DMS53 treated with DMSO at 0.1 percent for 48 hours (cell line): ENCODE results near the gene ZDHHC4.
A peak's percentile ranks its signal among the peaks of the same experiment; 100 is the strongest.

Experiments used
- DNase-seq: peaks from one replicate; lab custom pipeline; 2025; ENCODE audit not compliant: unreplicated experiment; lab: John Stamatoyannopoulos, UW

Gene ZDHHC4

GRCh38 chr7:6577369-6578113 lies at the start of gene ZDHHC4:
ZDHHC4 (plus strand) TSS chr7:6577454; CDS start chr7:6580562, 3,108 bp downstream.
- DNase-seq, result peak; percentile 75

- DNase-seq, result no peak
These were observed 48.7 kb upstream of the ZDHHC4 start for GRCh38 chr7:6528401-6529130.

DNA sequence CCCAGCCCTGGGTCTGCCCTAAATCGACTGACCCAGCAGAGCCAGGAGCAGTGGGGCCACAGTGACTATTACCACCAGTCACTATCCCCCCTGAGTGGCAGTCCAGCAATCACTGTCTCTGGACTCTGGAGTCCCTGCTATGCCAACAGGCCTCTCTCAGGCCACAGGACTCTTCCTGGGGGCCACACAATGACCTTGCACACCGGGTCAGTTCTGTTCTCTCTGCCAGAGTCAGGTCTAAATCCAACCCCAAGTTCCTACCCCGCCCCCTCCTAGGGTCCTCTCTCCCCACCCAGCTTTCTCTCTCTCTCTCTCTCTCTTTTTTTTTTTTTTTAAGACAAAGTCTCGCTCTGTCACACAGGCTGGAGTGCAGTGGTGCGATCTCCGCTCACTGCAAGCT lies 47.6 kb upstream of the ZDHHC4 start:
- DNase-seq, result no peak

GRCh38 chr7:6530626-6531491 lies 46.4 kb upstream of the ZDHHC4 start:
- no peak for DNase-seq

GRCh38 chr7:6531492-6532279 lies 45.6 kb upstream of the ZDHHC4 start:
- DNase-seq, result no peak

- DNase-seq, result no peak
These were observed 44.7 kb upstream of the ZDHHC4 start for GRCh38 chr7:6532516-6532915.

- no peak for DNase-seq
These were observed 43.3 kb upstream of the ZDHHC4 start for GRCh38 chr7:6533893-6534495.

DNA sequence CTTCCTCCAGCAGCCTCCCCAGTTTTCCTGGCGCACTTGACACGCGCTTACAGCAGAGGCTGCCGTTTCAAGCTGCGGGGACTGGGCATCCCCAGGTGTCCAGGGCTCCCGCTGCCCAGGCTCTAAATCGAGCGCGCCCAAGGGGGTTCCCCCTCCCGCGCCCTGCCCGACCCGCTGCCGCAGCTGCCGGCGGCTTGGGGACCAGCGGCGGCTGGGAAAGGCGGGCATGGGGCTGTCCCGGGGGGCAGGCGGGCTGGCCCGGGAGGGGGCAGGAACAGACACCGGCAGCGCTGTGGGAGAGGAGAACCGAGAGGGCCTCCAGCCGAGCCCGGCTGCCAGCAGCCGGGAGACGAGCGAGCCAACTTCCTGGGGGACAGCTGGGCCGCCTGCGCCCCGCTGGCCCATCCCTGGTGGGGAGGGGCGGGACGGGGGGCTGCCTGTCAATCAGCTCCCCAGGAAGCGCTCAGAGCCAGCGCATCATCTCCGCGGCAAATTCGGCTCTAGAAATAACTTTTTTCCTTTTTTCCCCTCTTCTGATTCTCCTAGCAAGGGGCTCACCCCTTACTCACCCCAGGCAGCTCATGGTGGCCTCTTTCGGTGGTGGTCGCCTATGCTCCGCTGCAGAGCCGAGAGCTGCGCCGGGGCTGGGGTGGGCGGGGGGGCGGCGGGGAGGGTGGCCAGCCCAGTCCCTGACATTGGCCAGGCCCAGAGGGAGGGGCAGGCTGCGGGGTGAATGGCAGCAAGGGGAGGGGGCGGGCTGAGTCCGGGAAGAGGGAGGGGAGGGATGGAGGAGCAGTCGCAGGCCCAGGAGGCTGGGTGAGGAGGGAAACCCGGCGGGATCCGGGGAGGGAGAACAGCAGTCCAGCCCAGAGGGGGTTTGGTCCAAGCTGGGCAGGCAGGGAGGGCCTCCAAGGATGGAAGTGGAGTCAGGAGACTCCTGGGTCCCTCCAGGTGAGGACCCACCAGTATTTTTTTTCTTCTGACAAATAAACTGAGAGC lies 40.7 kb upstream of the ZDHHC4 start:
- DNase-seq, result no peak

DNA sequence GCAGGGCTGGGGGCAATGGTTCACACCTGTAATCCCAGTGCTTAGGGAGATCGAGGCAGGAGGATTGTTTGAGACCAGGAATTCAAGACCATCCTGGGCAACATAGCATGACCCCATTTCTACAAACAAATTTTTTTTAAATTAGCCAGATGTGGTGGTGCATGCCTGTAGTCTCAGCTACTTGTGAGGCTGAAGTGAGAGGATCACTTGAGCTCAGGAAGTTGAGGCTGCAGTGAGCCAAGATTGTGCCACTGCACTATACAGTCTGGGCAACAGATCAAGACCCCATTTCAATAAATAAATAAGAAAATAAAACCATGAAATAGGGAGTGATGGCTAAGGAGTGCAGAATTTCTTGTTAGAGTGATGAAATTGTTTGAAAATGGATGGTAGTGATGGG lies 34.9 kb upstream of the ZDHHC4 start:
- DNase-seq, result no peak

GRCh38 chr7:6545398-6546126 lies 31.7 kb upstream of the ZDHHC4 start:
- no peak for DNase-seq

- DNase-seq, result peak; percentile 44
These were observed 30.6 kb upstream of the ZDHHC4 start for GRCh38 chr7:6546498-6547251.

DNA sequence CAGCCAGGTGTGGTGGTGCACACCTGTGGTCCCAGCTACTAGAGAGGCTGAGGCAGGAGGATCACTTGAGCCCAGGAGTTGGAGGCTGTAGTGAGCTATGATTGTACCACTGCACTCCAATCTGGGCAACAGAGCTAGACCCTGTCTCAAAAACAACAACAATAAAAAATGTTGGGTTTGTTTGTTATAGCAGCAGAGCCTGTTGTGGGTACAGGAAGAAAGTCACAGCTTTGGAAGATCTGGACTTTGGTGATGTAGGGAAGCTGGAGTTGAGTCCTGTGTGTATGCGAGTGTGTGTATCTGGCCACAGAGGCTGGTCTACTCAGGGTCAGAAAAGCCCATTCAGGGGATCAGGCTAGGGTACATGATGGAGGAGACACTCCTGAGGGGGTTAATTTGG lies 29.9 kb upstream of the ZDHHC4 start:
- DNase-seq, result no peak

- no peak for DNase-seq
These were observed 26.2 kb upstream of the ZDHHC4 start, which contains the start of gene GRID2IP for GRCh38 chr7:6551016-6551511. GRID2IP (minus strand) TSS chr7:6551461; CDS start chr7:6551436, 25 bp downstream.

GRCh38 chr7:6553448-6554044 lies 23.7 kb upstream of the ZDHHC4 start:
- DNase-seq, result no peak

DNA sequence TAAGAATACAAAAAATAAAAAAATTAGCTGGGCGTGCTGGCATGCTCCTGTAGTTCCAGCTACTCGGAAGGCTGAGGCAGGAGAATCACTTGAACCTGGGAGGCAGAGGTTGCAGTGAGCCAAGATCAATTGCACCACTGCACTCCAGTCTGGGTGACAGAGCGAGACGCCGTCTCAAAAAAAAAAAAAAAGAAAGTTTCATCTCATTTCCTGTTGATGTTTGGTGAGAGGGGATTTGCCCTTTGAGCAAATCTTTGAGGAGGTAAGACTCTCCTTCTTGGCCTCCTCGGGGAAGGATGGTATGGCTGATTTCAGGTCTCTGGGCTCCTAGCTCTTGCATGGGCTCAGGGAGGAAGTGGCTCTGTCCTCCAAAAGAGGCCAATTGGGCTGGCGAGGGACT lies 22.4 kb upstream of the ZDHHC4 start:
- no peak for DNase-seq

DNA sequence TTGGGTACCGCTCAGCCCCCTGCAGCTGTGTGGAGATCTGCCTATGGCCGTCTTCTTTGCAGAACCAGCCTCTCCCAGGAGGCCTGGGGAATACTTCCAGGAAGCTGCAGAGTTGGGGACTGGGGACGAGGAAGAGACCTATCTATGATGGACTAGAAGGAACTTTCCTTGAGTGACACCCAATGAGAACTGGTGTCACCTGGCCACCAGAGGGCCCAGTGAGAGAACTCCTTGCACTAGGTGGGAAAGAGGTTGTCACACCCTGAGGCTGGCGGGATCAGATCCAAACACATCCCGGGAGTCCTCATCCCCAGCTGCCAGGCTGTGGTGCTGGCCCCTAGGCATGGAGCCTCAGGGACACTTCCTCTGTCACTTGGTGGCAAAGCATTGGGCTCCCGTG lies 21.1 kb upstream of the ZDHHC4 start:
- DNase-seq, result no peak

DNA sequence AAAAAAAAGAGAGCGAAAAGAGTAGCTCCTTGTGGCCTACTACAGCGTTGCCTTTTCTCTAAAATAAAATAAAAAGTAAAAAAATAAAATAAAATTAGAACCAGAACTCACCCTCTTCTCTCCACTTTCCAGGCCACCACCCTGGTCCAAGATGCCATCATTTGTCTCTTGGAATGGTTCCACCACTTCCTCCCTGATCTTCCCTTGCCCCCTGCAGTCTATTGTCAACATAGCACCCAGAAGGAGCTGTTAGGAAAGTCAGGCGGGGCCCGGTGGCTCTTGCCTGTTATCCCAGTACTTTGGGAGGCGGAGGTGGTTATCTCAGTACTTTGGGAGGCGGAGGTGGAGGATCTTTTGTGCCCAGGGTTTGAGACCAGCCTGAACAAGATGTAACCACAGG lies 18.4 kb upstream of the ZDHHC4 start:
- DNase-seq, result no peak
